B cell (primary cell): ENCODE measurements around the gene SLC13A3. TPM values are rescaled to one million over a fixed set of nuclear protein-coding genes. Genes with fewer than 3 reads are reported as not detected.

Experiments
- ATAC-seq: fragments of 200-7000 bp; cut with Tn5 transposase; one replicate; pipeline ENCODE4 v1.10.0; 2021; ENCODE audit warnings: low read depth, mild to moderate bottlenecking, moderate number of reproducible peaks, moderate library complexity
- CTCF ChIA-PET: fragments of 350-600 bp; sonication (Branson Sonifier 250); formaldehyde crosslinking; loops from one replicate; lab custom pipeline; 2021; ENCODE audit warnings: antibody characterized with exemption, inconsistent platforms; lab: Charles Lee
- POLR2A ChIA-PET: fragments of 350-600 bp; sonication (Branson Sonifier 250); formaldehyde crosslinking; loops from one replicate; lab custom pipeline; 2021; ENCODE audit warnings: antibody characterized with exemption; lab: Charles Lee
- DNase-seq: peaks from one replicate; pipeline ENCODE4 v3.0.0; 2013
- H2AFZ ChIP-seq: 2 replicates; pipeline ENCODE4 v1.6.1; 2012; ENCODE audit warnings: mild to moderate bottlenecking, low read depth, low read length; ENCODE audit not compliant: insufficient read depth, poor library complexity, severe bottlenecking
- H3K27ac ChIP-seq, 2 donors: 1 replicate in 1 of 2; 2 replicates in 1 of 2; pipeline ENCODE4 v1.5.1; 2012 to 2013; ENCODE audit warnings: low read length in 2 of 2, mild to moderate bottlenecking in 2 of 2, moderate library complexity in 1 of 2
- H3K27me3 ChIP-seq, 4 experiments: fragments of 200-600 bp in 1 of 4; sonication (generic) in 1 of 4; replicated peaks in 1 of 4; 1 replicate in 2 of 4; 2 replicates in 2 of 4; pipeline versions ENCODE4 v1.6.1 to v1.7.0; 2013 to 2016; ENCODE audit warnings: low read length in 3 of 4, mild to moderate bottlenecking in 2 of 4, mixed read lengths in 1 of 4, moderate library complexity in 1 of 4; ENCODE audit not compliant: insufficient read depth in 4 of 4, control insufficient read depth in 3 of 4; ENCODE audit errors: control extremely low read depth in 1 of 4
- H3K36me3 ChIP-seq, 2 experiments: replicated peaks in 1 of 2; 1 replicate in 1 of 2; 2 replicates in 1 of 2; pipeline versions ENCODE4 v1.6.1 to v1.7.1; 2013; ENCODE audit warnings: low read length in 1 of 2; ENCODE audit not compliant: insufficient read depth in 2 of 2, control insufficient read depth in 1 of 2; ENCODE audit errors: control extremely low read depth in 1 of 2, extremely low read depth in 1 of 2
- H3K4me1 ChIP-seq, 2 donors: fragments of 200-600 bp in 1 of 2; sonication (generic) in 1 of 2; 1 replicate in 1 of 2; 2 replicates in 1 of 2; pipeline versions ENCODE4 v1.5.1 to v1.6.1; 2013 to 2017; ENCODE audit warnings: low read length in 2 of 2; ENCODE audit not compliant: control insufficient read depth in 2 of 2, insufficient read depth in 2 of 2
- H3K4me2 ChIP-seq: replicated peaks from 2 replicates; pipeline ENCODE3; 2012; ENCODE audit warnings: mild to moderate bottlenecking, low read depth, low read length; ENCODE audit not compliant: poor library complexity, severe bottlenecking
- H3K4me3 ChIP-seq, 5 experiments: fragments of 200-600 bp in 1 of 5; sonication (generic) in 1 of 5; 1 replicate in 3 of 5; 2 replicates in 2 of 5; pipeline versions ENCODE4 v1.5.1 to v1.7.0; 2011 to 2016; ENCODE audit warnings: low read length in 4 of 5, mild to moderate bottlenecking in 4 of 5, low read depth in 2 of 5, control low read depth in 1 of 5, moderate library complexity in 1 of 5; ENCODE audit not compliant: insufficient read depth in 1 of 5; ENCODE audit errors: control extremely low read depth in 1 of 5, extremely low read depth in 1 of 5
- H3K79me2 ChIP-seq: fragments of 200-600 bp; sonication (generic); one replicate; pipeline ENCODE4 v1.6.0; 2016; ENCODE audit warnings: low read length; ENCODE audit not compliant: control insufficient read depth, insufficient read depth
- H3K9ac ChIP-seq: fragments of 200-600 bp; sonication (generic); 2 replicates; pipeline ENCODE4 v1.6.1; 2017; ENCODE audit warnings: mild to moderate bottlenecking, low read length, moderate library complexity
- H3K9me3 ChIP-seq, 3 donors: one replicate each; pipeline versions ENCODE4 v1.6.1 to v1.7.1; 2013; ENCODE audit warnings: low read length in 2 of 3; ENCODE audit not compliant: control insufficient read depth in 2 of 3, insufficient read depth in 1 of 3; ENCODE audit errors: control extremely low read depth in 1 of 3
- H4K20me1 ChIP-seq: 2 replicates; pipeline ENCODE4 v1.6.0; 2012; ENCODE audit warnings: mild to moderate bottlenecking, low read length; ENCODE audit not compliant: insufficient read depth, control insufficient read depth, poor library complexity, severe bottlenecking
- H3K27ac Mint-ChIP-seq: one replicate; pipeline ENCODE4 v1.8.0; 2021; ENCODE audit warnings: mixed read lengths
- H3K27me3 Mint-ChIP-seq: one replicate; pipeline ENCODE4 v1.8.0; 2021; ENCODE audit warnings: mixed read lengths
- H3K4me1 Mint-ChIP-seq: one replicate; pipeline ENCODE4 v1.8.0; 2021; ENCODE audit warnings: mixed read lengths
- H3K4me3 Mint-ChIP-seq: one replicate; pipeline ENCODE4 v1.8.0; 2021; ENCODE audit warnings: mixed read lengths
- H3K9me3 Mint-ChIP-seq: one replicate; pipeline ENCODE4 v1.8.0; 2022; ENCODE audit warnings: mixed read lengths; ENCODE audit not compliant: insufficient read depth
- EZH2 ChIP-seq: IDR thresholded peaks from 2 replicates; pipeline ENCODE4 v1.6.1; 2012; ENCODE audit warnings: borderline replicate concordance, low read depth, mild to moderate bottlenecking, moderate library complexity, low read length; ENCODE audit not compliant: insufficient read depth, poor library complexity, severe bottlenecking
- WGBS: methylation state at CpG from one replicate; pipeline ENCODE4 v1.1.5; 2013; ENCODE audit warnings: missing lambda C conversion rate; ENCODE audit not compliant: insufficient coverage; 5-methylcytosine and 5-hydroxymethylcytosine counted together
- intact Hi-C: fragments of 100-400 bp; cut with micrococcal nuclease; formaldehyde crosslinking; loops from one replicate; pipeline ENCODE4 v1.10.0; 2022
- polyA plus RNA-seq: library from polyadenylated mRNA; depleted of rRNA; stranded (reverse); fragments of >200 nt; gene quantifications from 2 replicates; pipeline ENCODE4 v1.2.3, GENCODE V29; 2012
- total RNA-seq, 2 donors: library from RNA; stranded (reverse); fragments of 120-200 nt in 1 of 2; gene quantifications; 1 replicate in 1 of 2; 2 replicates in 1 of 2; pipeline versions ENCODE4 v1.2.3 to v1.2.4, GENCODE V29; 2013 to 2022
- TF ChIP-seq, protein P1 (sequence below): fragments of 200-600 bp; IDR thresholded peaks from one replicate; pipeline ENCODE4 v1.8.0; 2022; ENCODE audit warnings: antibody characterized with exemption, mild to moderate bottlenecking

Gene SLC13A3
- total and polyA plus RNA-seq, 2 donors (not counting 1 experiment from before 2014, with no cell fraction given): 0.09 to 0.20 TPM

DNA sequence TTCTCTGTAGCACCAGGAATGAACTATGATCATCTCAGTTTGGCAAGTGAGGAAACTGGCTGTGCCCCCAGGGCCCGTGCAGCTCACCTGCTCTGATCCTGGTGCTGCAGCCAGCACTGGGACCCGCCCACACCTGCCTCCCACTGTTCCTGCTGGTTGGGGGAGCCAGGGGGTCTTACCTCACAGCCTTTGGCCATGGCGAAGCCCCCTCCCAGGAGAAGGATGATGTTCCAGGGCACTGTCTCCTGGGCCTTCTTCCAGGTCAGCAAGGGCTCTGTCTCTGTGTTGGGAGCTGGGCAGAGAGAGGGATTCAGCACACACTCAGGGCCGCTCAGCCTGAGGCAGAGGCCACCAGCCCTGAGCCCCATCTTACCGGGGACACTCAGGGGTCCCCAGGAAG lies 75.9 kb downstream of the SLC13A3 start:
- DNase-seq: no peak
- Histone ChIP-seq H2AFZ (no peak overlapping the region), H3K27ac (no peak overlapping the region), H3K79me2 (no peaks in the 10 kb centered on the region), H3K9me3 (peaks cover 0 to 4% (median 0%) of the 10 kb centered on the region in 3 donors), H3K4me2 (no peak overlapping the region), H3K36me3 (no peaks in the 10 kb centered on the region), H3K9ac (no peak overlapping the region), H4K20me1 (no peaks in the 10 kb centered on the region), H3K4me1 (peaks cover 0 to 10% of the 10 kb centered on the region in 2 donors), H3K4me3 (no peak overlapping the region), H3K27me3 (peaks cover 0 to 15% (median 1%) of the 10 kb centered on the region in 4 experiments)
- intact Hi-C loops: no loop called here
- ATAC-seq: no peak
- H3K4me3 Mint-ChIP-seq: no peak overlapping the region
- TF ChIP-seq, protein P1, sequence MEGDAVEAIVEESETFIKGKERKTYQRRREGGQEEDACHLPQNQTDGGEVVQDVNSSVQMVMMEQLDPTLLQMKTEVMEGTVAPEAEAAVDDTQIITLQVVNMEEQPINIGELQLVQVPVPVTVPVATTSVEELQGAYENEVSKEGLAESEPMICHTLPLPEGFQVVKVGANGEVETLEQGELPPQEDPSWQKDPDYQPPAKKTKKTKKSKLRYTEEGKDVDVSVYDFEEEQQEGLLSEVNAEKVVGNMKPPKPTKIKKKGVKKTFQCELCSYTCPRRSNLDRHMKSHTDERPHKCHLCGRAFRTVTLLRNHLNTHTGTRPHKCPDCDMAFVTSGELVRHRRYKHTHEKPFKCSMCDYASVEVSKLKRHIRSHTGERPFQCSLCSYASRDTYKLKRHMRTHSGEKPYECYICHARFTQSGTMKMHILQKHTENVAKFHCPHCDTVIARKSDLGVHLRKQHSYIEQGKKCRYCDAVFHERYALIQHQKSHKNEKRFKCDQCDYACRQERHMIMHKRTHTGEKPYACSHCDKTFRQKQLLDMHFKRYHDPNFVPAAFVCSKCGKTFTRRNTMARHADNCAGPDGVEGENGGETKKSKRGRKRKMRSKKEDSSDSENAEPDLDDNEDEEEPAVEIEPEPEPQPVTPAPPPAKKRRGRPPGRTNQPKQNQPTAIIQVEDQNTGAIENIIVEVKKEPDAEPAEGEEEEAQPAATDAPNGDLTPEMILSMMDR: no peak
- no peak for TF ChIP-seq EZH2
- POLR2A ChIA-PET: no interaction called here
- peaks cover 7% of the 10 kb centered on the region for H3K4me1 Mint-ChIP-seq
- H3K27me3 Mint-ChIP-seq: peaks cover 24% of the 10 kb centered on the region
- 72% methylated on average over 5 of the region's 5 CpGs for WGBS
- no peak overlapping the region for H3K27ac Mint-ChIP-seq
- CTCF ChIA-PET: no interaction called here
- H3K9me3 Mint-ChIP-seq: no peaks in the 10 kb centered on the region

DNA sequence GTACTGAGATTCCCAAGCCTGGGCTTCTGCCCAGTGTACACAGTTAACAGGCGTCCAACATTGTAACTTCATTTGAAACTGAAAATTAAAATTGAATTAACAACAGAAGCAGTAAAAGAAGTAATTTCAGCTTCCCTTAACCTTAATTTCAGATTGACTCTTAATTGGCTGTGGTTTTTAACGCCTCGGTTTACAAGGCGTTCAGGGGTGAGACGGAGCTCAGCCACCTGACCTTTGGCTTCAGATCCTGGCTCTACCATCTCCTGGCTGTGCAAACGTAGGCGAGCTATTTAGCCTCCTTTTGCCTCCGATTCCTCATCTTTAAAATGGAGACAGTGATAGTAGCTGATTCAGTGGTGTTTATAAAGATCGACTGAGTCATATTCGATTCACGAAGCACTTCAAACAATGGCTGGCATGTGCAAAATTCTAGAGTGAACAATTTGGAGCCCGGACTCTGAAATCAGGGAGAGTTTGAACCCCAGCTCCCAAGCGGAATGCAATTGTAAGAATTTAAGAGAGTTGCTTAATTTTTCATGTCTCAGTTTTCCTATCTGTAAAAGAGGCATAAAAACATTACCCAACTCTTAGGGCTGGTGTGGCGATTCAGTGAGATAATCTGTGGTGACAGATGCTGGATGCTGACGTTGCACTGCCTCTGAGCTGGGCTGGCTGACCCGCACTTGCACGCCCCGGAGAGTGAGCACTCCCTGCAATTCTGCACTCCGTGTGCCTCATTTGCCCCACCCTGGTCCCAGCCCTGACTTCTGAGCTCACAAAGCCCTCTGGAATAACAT lies 77.3 kb downstream of the SLC13A3 start:
- no peak overlapping the region for H3K27ac Mint-ChIP-seq
- H3K9me3 ChIP-seq: peaks cover 0 to under 1% (median 0%) of the 10 kb centered on the region in 3 donors
- no peak overlapping the region for H3K4me2 ChIP-seq
- no peak overlapping the region for H3K27ac ChIP-seq
- ChIA-PET CTCF (no interaction called here), POLR2A (no interaction called here)
- H3K9ac ChIP-seq: no peak overlapping the region
- H3K4me1 Mint-ChIP-seq: peaks cover 7% of the 10 kb centered on the region
- H3K27me3 Mint-ChIP-seq: peaks cover 27% of the 10 kb centered on the region
- whole genome bisulfite sequencing: 85% methylated on average over 12 of the region's 19 CpGs
- H3K9me3 Mint-ChIP-seq: no peaks in the 10 kb centered on the region
- H3K79me2 ChIP-seq: no peaks in the 10 kb centered on the region
- H3K4me3 ChIP-seq: no peak overlapping the region
- H4K20me1 ChIP-seq: no peaks in the 10 kb centered on the region
- H3K4me3 Mint-ChIP-seq: no peak overlapping the region
- no peak overlapping the region for H2AFZ ChIP-seq
- H3K27me3 ChIP-seq: peaks cover 0 to 15% (median 1%) of the 10 kb centered on the region in 4 experiments
- ATAC-seq (no peak), DNase-seq (no peak)
- TF ChIP-seq, protein P1: no peak
- TF ChIP-seq EZH2: no peak
- intact Hi-C loops: no loop called here
- peaks cover 0 to 10% of the 10 kb centered on the region in 2 donors for H3K4me1 ChIP-seq
- H3K36me3 ChIP-seq: no peaks in the 10 kb centered on the region
